NOMO-1 treated with dmso at 0.1 percent for 144 hours (cell line): ENCODE measurements around the gene DISP3.

Experiments used
- DNase-seq: peaks from one replicate; lab custom pipeline; 2025; ENCODE audit not compliant: unreplicated experiment; lab: John Stamatoyannopoulos, UW

DISP3 gene

GRCh38 chr1:11478571-11479374, at the start of gene DISP3:
TSS of gene DISP3 (plus strand) at chr1:11479155. CDS start at chr1:11500993, 21,838 bp downstream.
- peak; percentile 68 for DNase-seq

- DNase-seq: no peak
These were observed 49.7 kb upstream of the DISP3 start for GRCh38 chr1:11429226-11429625.

GRCh38 chr1:11429935-11430334, 49.0 kb upstream of the DISP3 start:
- DNase-seq: no peak

DNA sequence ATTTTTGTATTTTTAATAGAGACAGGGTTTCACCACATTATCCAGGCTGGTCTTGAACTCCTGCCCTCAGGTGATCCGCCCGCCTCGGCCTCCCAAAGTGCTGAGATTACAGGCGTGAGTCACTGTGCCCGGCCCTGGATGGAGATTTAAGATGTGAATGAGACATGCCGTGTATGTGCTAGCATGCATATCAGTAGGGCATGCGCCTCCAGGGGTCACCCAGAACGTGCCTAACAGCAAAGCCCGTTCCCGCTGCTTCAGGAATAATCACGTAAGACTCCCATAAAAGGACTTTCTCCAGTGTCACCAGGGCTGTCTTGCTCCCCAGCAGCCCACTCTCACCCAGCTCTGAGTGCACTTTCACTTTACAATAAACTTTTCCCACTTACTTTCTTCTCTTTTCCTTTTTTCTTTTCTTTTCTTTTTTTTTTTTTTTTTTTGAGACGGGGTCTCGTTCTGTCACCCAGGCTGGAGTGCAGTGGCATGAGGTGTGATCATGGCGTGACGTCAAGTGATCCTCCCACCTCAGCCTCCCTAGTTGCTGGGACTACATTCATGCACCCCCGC, 46.9 kb upstream of the DISP3 start:
- DNase-seq: no peak

GRCh38 chr1:11432526-11432925, 46.4 kb upstream of the DISP3 start:
- no peak for DNase-seq

DNA sequence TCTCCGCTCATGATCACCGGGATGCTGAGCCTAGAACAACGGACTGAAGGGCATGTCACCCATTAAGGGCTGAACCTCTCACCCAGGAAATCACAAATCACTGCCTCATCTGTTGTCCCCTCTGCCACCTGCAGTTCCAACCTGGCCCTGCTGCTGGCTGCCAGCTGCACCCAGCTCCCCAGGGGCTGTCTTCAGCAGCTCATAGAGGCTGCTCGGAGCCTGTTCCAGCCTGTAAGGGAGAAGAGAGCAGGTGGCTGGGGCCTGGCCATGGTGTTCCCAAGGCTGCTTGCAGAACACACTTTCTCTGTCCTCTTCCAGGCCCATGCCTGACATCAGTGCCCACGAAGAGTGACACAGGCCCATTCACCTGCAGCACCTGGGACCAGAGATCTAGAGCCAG, 44.5 kb upstream of the DISP3 start:
- no peak for DNase-seq

DNA sequence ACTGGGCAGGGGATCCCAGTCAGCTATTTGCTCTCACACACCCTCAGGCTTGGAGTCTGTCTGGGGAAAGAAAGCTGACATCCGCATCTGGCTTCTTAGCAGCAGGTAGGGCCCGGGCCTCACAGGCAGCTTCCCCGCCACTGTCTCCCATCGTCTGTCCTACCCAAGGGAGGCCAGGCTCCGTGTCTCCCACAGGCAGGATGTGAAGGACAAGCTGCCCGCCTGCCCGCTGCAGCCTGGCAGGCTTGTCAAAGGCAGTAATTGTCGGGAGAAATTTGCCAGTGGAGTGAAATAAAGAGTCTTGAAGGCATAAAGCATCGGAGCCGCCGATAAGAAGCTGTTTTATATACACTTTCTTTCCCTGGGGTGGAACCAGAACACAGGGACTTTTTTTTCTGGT, 44.0 kb upstream of the DISP3 start:
- no peak for DNase-seq

GRCh38 chr1:11438996-11439395, 40.0 kb upstream of the DISP3 start:
- no peak for DNase-seq

GRCh38 chr1:11441211-11441952, 37.6 kb upstream of the DISP3 start:
- no peak for DNase-seq

GRCh38 chr1:11443043-11443442, 35.9 kb upstream of the DISP3 start:
- no peak for DNase-seq

DNA sequence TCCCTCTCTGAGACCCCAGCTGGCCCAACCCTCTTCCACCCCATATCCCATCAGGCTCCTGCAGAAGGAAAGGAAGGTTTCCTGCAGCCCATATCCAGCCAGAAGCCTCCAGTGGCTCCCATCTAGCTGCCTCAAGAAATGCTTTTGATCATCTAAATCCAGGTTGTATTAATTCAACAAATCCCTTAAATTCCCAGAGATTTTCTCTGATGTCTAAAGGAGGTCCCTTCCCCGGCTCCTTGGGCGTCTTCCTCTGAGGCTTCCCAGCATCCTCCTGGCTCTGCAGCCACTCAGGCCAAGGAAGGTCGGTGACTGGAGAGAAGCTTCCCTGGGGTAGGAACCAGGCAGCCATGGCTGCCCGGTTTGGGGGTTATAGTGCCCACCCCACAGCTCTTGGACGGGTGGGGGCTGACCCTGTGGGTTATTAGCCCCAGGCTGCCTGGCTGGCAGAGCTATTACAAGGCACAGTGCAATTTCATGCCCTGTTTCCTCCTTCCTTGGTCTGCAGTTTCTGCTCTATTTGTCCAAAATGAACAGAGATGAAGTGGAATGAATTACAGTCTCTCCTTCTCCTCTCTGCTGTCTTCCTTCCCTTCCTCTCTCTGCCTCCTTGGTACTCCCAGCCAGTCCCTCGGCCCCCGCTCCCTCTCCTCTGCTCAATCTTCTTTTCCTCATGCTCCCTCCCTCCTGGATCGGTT, 34.8 kb upstream of the DISP3 start:
- DNase-seq: no peak

GRCh38 chr1:11444907-11445306, 34.0 kb upstream of the DISP3 start:
- DNase-seq: no peak

DNA sequence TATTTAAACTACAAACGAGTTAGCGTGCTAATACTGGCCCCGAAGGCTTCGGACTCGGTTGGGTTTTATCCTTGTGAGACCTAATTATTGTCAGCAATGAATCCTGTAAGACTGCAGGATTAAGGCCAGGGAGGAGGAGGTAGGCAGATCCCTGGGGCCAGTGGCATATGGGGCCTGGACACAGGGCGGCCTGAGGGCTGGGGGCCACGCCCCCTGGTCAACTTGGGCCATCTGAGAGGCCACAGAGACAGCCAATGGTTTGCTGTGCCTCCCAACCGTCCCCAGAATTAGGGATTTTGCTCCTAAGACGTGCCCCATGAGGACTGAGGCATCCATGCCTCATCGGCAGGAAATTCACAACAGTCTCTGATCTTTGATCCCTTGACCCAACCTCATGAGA, 31.1 kb upstream of the DISP3 start:
- DNase-seq: no peak

- DNase-seq: no peak
These were observed 30.4 kb upstream of the DISP3 start for GRCh38 chr1:11448373-11449099.

DNA sequence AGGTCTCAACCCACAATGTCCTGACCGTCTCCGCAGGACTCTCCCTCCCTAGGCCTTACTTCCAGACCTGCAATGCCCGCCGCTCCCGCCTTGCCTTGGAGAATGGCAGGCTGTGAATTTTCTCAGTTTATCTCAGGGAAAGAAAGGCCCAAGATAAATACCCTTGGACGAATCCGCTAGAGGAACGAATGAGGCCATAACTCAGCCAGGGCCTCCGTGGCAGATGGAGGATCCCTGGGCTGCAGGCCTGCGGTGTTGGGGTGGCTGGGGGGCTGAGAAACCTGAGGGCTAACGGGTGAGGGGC, 29.9 kb upstream of the DISP3 start:
- no peak for DNase-seq

DNA sequence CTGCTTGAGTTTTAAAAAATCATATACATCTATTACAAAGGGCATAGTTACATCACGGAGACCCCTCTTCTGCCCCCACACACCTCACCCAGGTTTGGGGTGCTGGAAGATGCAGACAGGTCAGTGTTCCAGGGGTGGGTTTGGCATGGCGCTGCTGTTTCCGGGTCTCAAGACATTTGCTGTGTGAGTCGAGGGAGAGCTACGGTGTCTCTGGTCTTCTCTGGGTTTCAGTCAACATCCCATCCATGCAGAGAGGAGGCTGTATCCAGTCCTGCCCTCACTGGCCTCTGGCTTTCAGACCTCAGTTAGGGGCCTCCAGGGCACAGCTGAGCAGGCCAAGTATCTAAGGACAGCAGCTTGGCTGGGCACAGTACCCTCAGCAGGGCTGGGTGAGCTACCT, 28.6 kb upstream of the DISP3 start:
- no peak for DNase-seq

GRCh38 chr1:11453742-11454491, 25.0 kb upstream of the DISP3 start:
- no peak for DNase-seq

DNA sequence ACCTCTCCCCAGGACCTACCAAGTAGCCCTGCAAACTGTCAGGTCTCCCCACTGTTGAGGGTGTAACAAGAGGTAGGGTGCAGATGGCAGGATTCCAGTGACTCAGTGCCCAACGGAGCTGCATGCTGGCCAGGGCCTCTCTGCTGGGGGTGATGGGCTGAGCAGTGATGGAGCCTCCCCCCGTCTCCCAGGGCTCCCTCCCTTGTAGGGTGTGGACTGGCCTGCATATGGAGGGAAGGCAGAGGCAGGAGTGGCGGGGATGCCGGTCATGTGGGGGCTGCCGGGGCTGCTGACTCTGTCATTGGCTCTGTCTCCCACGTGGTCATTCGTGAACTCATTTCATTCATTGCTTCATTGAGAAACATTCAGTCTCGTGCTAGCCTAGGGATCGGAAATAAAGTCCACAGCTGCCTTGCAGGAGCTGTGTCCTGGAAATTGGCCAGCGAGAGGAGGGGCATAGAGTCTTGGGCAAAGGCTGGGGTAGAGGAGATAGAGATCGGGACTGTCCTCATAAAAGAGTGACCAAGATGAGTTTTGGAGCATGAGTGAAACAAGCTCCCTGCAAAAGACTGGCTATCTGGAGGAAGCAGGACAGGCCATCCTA, 22.9 kb upstream of the DISP3 start:
- DNase-seq: no peak

GRCh38 chr1:11456965-11457364, 22.0 kb upstream of the DISP3 start:
- DNase-seq: no peak

DNA sequence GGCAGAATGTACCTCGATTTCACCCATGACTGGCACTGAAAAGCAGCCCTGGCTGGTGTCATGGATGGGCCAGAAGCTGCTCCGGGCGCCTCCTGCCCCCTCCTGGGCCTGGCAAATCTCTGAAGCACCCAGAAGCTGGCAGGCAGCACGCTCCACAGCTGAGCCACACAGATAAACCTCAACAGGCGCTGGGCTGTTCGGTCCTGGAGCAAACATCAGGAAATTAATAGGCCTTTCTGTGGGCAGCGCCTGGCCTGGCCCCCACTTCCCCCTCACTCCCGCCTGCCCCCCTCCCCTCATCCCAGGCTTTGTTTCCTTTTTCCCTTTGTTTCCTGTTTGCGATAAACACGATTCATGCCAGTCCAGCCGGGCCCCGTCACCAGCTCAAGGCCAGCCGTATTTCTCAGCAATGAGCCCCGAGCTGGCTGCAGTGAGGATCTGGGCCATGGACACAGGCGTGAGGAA, 20.1 kb upstream of the DISP3 start:
- DNase-seq: no peak
